GM11168 (cell line): ENCODE measurements around the gene ARFGAP1.

Source experiments
- in situ Hi-C: fragments of 300-500 bp; cut with MboI; formaldehyde crosslinking; loops from one replicate; pipeline ENCODE4 v1.12.0; 2022; ENCODE audit warnings: low sequenced_read_pairs; ENCODE audit not compliant: unreplicated experiment

Gene ARFGAP1

DNA sequence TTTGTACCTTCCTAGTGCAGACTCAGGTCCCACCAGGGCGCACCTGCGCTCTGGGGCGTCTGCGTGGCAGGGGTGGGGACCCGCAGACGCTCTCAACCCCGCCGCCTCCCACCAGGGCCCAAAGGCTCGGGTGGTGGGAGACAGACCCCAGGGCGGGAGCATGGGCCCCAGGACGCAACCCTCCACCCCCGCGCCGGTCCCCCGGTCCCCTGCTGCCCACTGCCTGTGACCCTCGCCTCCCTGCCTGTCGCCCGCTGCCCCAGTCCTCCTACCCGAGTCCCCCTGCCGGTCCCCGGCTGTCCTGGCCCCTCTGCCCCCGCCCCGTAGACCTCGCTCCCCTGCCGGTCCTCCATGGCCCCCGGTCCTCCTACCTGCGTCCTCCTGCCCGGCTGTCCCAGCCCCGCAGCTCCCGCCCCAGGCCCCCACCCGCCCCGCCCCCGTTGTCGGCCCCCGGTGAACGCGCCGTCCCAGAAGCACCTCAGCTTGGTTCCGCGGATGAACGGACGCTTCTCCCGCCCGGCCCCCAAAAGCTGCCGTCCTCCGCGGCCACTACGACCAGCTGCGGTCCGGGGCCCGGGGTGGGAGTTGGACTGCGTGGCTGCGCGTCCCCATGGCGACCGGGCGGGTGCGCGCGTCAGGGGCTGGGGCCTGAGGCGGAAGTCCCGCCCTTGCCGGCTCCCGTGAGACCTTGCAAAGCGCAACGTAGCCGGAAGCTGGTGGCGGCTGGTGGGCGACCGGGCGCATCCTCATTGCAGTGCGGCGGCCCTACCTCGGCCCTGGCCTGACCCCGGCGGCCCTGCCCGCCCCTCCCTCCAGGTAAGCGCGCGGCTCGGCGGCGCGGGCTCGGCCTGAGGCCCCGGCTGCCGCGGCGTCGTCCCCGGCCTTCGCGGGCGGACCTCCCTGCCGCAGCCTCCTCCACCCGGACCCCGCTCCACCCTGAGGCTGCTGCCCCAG, at the start of gene ARFGAP1:
TSS of gene ARFGAP1 (plus strand) at position 709 of the 954 bp plus-strand sequence. CDS start 2,768 bp downstream, outside the sequence.
- in situ Hi-C loops, result no loop called here

DNA sequence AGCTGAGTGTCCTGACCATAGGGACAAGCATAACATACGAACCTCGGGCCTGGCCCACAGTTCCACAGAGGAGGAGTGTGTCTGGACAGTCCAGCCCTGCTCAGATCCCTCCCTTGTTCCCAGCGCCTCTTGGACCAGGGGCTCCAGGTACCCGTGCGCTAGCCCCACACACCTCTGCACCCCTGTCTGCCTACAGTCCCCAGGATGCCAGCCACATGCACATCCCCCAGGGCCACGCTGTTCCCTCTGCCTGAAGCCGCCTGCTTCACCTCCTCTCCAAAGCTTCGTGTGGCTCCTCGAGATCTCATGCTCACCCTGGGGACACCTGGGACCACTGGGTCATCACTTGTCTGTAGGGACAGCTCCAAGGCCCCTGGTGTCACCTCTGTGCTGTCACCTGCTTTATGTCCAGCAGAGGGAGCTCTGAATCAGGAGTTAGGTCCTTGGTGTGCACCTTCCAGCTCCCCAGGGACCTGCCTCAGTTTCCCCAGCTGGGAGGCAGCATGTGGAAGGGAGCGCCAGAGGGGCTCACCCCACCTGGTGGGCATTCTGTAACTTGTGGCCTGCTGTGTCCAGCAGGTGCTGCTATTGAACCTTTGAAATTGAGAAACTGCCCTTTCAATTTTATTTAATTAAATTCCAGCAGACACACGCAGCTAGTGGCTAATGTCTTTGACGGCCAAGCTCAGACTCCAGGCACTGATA, 49.3 kb upstream of the ARFGAP1 start:
- in situ Hi-C loops, result no loop called here

DNA sequence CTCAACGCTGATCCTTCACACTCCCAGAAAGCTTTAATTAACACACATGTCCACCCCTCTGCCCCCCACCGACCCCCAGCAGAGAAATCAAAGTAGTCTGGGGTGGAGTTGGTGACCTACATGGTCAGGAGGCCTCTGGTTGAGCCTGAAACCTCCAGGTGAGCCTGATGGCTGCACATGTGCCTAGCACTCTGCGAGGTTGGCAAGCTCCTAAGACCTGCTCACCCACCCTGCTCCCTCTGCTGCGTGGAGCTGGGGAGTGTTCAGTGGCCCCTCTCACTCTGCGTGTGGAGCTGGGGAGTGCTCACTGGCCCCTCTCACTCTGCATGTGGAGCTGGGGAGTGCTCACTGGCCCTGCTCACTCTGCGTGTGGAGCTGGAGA, 48.8 kb upstream of the ARFGAP1 start:
- in situ Hi-C loops, result no loop called here

DNA sequence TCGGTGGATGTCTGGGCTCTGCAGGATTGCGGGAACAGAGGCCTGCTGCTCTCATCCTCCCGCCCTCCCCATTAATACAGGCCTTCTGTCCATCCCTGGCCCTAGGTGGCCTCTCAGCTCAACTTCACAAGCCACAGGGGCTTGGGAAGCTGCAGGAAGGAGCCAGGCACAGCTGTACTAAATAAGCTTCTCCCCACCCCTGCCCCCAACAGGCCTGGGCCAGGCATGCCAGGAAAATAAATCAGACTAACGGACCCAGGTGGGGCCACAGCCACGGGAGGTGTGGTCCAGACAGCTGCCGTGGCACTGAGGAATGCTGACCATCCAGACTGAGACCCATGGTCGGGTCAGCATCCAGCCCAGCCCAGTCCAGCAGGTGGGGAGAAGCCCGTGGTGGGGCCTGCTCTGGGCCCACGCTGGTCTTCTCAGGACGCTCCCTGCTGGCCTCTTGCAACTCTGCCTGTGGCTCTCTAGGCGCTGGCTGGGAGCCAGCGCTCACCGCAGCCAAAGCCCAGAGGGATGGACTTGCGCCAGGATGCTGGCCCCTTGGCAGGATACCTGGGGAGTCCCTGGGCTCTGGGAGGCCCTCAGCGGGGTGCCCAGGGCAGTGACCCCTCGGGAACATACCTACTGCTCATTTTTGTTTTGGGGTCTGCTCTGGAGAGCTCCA, 48.1 kb upstream of the ARFGAP1 start:
- in situ Hi-C loops, result no loop called here

DNA sequence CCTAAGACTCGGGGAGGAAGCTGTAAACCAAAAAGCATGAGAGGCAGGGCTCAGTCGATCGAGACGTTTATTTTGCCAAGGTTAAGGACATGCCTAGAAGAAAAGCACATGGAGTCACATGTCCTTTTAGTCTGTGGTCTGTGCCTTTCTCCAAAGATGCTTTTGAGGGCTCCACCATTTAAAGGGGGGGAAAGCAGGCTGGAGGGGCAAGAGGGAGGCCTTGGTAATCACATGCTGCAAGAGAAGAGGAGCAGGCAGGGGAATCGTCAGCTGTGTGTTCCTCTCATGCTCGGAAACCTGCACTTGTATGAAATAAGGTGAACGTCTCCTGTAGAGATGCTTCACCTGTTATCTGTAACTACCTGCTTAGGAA, 47.5 kb upstream of the ARFGAP1 start:
- in situ Hi-C loops, result no loop called here

DNA sequence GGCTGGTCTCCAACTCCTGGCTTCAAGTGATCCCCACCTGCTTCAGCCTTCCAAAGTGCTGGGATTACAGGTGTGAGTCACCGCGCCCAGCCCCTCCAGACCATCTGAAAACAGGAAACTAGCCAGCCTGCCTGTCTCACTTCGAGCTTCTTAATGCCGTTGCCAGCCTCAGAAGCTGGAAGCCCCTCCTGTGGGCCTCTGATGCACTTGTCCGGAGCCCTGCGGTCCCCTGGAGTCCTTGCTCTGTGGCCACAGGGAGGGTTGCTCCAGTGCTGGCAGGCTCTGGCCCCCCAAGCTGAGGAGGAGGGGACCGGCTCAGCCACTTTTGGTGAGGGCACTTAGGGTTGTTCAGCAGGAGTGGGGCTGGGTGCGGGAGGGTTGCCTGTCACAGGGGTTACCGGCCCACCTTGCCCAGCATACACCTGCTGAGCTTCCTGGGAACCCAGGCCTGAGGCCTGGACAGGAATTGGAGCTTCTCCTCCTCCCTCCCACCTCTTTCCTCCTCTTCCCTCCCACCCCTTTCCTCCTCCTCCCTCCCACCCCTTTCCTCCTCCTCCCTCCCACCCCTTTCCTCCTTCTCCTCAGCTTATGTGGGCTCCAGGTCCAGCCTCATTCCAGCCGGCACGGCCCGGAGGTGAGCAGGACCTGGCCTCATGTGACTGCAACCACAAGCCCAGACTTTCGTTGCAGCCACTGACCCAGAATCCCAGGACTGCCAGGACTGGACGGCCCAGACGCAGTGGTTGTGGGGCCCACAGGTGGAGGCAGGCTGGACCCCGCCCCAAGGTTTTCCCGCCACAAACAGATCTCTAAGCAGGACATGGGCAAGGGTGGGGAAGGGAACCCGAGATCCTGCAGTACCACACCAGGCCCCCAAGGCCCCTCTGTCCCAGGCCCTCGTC, 46.3 kb upstream of the ARFGAP1 start:
- in situ Hi-C loops, result no loop called here

DNA sequence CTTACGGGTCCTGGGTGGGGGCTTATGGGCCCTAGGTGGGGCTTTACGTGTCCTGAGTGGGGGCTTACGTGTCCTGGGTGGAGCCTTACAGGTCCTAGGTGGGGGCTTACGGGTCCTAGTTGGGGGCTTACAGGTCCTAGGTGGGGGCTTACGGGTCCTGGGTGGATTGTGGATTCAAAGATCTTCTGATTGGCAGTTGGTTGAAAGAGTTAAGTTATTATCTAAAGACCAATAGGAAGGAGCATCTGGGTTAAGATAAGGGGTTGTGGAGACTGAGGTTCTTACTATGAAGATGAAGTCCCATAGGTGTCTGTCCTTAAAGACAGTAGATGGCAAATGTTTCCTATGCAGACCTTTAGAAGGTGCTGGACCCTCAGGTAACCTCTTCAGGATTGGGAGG, 45.4 kb upstream of the ARFGAP1 start:
- in situ Hi-C loops, result no loop called here

DNA sequence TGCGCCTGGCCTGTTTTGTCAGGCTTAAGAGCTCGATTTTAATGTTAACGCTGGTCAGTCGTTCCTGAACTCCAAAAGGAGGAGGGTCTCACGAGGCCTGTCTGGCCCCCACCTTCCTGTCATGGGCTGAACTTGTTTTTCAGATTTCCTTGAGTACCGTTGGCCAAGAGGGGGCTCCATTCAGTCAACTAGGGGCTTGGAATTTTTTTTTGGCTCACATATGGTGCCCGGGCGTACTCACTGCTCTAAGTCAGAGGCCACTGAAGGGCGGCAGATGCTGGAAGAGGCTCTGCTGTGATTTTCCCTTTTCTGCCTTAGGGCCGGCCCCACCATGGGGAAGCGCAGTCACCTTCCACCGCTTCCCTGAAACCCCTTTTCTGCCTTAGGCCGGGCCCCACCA, 43.8 kb upstream of the ARFGAP1 start:
- in situ Hi-C loops, result no loop called here

DNA sequence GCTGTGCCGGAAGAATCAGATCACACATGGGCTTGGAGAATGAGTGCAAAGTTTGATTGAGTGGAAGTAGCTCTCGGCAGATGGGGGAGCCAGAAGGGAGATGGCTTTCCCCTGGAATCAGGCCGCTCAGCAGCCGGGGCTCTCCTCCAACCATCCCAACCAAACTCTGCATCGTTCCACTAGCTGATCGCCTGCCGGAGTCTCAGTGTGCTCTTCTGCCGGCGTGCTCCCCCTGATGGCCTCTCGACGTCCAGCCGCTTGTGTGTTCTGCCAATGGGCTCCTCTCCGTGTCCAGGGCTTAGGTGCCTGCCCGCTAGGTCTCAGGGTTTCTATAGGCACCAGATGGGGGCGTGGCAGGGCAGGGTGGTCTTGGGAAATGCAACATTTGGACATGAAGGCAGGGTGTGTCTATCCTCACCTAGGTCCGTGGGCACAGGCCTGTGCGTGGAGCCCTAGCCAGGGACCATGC, 41.8 kb upstream of the ARFGAP1 start:
- in situ Hi-C loops, result no loop called here

DNA sequence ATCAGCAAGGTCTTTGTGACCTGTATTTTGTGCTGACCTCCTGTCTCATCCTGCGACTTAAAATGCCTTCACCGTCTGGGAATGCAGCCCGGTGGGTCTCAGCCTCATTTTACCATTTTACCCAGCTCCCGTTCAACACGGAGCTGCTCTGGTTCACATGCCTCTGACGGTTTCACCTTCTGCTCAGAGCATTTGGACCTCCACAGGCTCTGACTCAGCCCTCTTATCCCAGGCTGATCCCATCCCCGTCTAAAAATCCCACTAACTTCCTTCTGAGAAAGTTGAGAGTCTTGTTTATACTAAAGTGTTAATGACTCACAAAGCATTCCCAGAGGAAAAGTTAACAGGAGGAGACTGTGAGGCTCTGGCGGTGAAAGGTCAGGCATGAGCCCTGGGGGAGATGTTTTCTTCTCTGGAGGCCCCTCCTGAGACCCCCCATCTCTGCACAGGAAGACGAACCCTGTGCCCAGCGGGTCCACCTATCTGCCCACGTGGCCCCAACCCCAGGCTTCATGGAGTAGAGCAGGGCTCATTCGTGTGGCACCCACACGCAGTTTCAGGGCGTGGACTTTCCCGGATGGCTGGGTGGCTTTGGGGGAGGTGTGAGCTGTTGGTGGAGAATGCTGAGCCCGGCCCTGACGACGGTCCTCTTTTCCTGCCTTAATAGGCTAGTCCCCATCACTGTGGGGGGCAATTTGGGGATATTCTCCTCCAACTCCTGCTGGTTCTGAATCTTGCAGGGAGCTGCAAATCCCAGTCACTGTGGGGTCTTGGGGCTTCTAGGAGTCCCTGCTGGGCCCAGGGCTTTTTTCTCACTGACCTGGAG, 40.2 kb upstream of the ARFGAP1 start:
- in situ Hi-C loops, result no loop called here

DNA sequence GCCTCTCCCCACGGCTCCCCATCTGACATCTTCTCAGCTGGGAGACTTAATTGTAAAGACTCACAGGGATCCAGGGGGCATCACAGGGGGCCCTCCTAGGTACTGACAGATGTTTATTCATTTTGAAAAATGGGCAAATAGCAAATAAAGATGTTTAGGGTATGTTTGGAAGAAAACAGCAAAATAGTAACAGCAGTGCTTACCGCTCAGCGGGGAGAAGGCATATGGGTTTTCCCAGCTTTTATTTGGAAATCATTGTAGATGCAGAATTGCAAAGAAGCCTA, 39.6 kb upstream of the ARFGAP1 start:
- in situ Hi-C loops, result no loop called here

DNA sequence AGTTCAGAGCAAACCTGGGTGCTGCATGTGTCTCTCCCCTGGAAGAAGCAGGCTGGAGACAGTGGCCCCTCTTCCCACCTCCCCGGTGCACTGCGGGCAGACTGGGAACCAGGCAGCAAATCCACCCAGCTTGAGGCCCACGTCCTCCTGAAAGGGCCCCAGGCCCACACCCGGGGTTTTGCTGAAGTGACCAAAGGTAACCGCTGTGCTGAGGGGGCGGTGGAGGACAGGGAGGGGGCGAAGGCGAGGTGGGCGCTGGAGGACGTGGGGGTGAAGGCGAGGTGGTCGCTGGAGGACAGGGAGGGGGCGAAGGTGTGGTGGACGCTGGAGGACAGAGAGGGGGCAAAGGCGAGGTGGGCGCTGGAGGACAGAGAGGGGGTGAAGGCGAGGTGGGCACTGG, 38.7 kb upstream of the ARFGAP1 start:
- in situ Hi-C loops, result no loop called here

DNA sequence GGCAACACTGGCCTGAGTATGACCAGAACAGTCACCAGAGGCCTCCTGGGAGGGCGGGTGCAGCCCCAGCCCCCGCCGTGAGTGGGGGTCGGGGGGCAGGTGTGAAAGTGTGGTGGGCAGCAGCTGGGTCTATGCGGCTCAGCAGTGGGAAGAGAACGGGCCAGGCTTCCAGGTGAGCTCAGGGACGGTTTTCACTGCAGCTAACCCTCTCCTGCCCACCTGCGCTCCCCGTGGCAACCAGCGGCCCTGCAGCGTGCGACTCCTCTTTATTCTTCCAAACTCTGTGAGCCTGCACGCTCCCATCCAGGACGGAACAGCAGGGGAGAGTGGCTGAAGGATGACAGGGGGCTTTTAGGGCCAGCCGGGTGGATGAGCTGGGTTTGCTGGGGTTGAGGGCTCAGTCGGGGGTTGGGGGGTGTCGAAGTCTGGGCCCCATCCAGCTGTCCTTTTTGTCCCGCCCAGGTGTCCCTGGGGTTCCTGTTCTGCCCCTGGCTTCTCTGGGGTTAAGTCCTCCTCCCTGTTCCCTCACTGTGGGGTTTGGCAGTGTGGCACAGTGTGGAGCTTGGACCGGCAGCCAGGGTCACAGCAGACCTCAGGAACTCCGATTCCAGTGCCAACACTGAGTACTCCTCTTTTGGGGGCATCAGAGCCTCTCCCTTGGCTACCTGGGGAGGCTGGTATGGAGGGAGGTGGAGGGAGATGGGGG, 37.8 kb upstream of the ARFGAP1 start:
- in situ Hi-C loops, result no loop called here

DNA sequence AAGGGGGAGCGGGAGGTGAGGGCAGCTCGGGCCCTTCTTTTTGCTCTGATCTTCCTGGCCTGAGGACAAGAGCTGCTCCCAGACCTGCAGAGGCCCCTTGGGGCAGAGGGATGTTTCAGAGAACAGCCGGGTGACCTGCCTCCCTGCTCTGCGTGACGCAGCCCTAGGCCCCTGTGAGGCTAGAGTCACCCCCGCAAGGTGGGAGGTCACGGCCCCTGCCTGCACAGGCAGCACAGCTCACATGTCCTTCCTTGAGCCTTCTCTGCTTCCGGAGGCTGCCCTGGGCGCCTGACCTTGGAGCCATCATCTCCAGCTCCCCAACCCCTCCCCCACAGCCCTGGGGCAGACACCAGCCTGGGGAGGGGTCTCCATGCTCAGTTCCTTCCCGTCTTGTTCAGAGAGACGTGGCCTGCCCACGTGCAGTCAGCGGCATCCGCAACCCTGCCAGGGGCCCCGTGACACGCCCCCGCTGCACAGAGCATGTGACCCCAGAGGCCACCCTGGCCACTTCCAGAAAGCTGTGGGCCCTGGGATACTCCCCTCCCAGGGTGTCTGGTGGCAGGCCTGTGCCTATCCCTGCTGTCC, 37.1 kb upstream of the ARFGAP1 start, which contains the start of gene BIRC7:
TSS of gene BIRC7 (plus strand) at position 507 of the 585 bp plus-strand sequence. CDS start 192 bp downstream, outside the sequence.
- in situ Hi-C loops, result no loop called here

DNA sequence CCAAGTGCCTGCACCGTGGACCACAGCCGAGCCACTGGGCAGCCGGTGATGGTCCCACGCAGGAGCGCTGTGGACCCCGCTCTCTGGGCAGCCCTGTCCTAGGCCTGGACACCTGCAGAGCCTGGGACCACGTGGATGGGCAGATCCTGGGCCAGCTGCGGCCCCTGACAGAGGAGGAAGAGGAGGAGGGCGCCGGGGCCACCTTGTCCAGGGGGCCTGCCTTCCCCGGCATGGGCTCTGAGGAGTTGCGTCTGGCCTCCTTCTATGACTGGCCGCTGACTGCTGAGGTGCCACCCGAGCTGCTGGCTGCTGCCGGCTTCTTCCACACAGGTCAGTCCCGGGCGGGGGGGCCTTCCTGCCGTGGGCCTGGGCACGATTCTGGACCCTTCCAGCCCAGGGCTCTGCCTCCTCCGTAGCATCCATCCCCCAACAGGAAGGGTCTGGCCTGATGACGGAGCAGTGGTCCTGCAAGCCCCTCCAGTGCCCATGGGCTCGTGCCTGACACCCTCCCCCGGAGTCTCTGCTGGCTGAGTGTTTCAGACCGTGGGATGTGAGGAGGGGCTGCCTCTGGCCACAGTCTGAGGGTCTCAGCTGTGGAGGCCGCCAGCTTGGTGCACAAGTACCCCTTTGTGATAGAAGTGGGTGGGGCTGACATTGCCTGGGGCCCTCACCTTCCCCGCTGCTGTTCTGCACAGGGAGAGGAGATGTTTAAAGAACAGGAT, 36.3 kb upstream of the ARFGAP1 start:
- in situ Hi-C loops, result no loop called here

DNA sequence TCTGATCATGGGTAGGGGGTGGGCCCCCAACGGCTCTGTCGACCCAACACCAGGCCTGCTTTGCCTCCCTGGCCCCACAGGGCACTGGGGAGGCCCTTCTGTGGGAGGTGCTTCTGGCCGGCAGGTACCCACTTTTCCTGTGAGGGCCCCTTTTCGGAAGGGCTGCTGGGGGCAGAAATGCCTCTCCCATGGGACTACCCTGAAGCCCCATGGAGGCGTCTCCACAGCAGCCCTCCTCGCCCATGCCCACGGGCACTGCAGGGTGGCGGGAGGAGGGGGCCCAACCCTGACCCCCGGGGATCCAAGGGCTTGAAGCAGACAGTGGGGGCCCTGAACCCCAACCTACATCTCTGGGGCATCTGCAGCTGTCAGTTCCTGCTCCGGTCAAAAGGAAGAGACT, 34.6 kb upstream of the ARFGAP1 start:
- in situ Hi-C loops, result no loop called here

DNA sequence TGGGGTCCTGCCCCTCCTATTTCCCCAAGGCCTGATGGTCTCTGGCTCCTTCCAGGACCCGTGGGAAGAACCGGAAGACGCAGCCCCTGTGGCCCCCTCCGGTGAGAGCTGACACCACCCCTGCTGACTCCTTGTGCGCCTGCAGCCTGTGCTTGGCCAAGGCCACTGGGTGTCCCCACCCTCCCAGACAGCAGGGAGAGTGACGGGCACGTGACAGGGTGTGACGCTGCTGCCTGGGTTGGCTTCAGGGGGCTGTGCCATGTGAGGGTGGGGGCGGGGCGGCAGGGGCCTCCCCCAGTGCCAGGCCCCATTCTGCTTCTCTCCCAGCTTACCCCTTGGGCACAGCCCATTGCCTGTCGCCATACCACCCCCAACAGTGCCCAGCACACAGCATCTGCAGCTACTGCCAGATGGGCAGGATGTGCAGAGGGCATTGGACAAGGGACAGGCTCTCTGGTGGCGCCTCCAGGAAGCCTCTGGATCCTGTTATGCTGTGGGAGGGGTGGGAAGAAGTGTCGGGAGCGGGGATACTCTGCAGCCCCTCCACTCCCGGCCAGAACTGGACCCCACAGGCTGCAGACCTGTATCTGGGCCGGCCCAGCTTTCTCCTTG, 34.0 kb upstream of the ARFGAP1 start:
- in situ Hi-C loops, result no loop called here
